Sigmoid colon (tissue), 4 donors: ENCODE results near the gene ZNF417.
"Not testable (repeated sequence)": the region's sequence is repeated elsewhere in the genome, so short reads cannot be mapped to it uniquely, and the experiment has no call there.

Experiments used
- EP300 ChIP-seq, 4 donors: sonication (generic); formaldehyde crosslinking; IDR thresholded peaks; one replicate each; pipeline ENCODE4 v1.6.1; 2017; ENCODE audit warnings: antibody characterized with exemption in 4 of 4
- POLR2AphosphoS5 ChIP-seq, 4 donors: sonication (generic); formaldehyde crosslinking; IDR thresholded peaks; one replicate each; pipeline ENCODE4 v1.6.1; 2017; ENCODE audit warnings: antibody characterized with exemption in 4 of 4
- TF ChIP-seq, protein P1 (sequence below), 4 experiments: fragments of 450-650 bp in 3 of 4; fragments of 200-600 bp in 1 of 4; IDR thresholded peaks; one replicate each; pipeline ENCODE4 v1.5.1; 2016 to 2019; ENCODE audit warnings: antibody characterized with exemption in 4 of 4, mild to moderate bottlenecking in 3 of 4, moderate library complexity in 2 of 4

DNA sequence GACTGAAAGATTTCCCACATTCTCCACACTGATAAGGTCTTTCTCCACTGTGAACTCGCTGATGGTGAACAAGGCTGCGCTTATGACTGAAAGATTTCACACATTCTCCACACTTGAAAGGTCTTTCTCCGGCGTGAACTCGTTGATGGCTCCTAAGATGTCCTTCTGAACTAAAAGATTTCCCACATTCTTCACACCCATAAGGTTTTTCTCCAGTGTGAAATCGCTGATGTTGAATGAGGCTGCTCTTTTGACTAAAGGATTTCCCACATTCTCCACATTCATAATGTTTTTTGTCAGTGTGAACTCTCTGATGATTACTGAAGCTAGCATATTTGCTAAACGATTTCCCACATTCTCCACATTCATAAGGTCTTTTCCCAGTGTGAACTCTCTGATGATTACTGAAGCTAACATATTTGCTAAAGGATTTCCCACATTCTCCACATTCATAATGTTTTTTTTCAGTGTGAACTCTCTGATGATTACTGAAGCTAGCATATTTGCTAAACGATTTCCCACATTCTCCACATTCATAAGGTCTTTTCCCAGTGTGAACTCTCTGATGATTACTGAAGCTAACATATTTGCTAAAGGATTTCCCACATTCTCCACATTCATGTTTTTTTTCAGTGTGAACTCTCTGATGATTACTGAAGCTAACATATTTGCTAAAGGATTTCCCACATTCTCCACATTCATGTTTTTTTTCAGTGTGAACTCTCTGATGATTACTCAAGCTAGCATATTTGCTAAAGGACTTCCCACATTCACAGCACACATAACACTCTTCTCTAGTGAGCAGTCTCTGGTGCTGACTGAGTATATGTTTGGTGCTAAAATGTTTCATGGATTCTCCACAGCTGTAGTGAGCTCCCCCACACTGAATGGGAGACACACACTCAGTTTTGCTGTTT, 42.3 kb downstream of the ZNF417 start:
- TF ChIP-seq, protein P1, sequence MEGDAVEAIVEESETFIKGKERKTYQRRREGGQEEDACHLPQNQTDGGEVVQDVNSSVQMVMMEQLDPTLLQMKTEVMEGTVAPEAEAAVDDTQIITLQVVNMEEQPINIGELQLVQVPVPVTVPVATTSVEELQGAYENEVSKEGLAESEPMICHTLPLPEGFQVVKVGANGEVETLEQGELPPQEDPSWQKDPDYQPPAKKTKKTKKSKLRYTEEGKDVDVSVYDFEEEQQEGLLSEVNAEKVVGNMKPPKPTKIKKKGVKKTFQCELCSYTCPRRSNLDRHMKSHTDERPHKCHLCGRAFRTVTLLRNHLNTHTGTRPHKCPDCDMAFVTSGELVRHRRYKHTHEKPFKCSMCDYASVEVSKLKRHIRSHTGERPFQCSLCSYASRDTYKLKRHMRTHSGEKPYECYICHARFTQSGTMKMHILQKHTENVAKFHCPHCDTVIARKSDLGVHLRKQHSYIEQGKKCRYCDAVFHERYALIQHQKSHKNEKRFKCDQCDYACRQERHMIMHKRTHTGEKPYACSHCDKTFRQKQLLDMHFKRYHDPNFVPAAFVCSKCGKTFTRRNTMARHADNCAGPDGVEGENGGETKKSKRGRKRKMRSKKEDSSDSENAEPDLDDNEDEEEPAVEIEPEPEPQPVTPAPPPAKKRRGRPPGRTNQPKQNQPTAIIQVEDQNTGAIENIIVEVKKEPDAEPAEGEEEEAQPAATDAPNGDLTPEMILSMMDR (IDR thresholded peaks at IDR 0.05) = not testable (repeated sequence)
- TF ChIP-seq POLR2AphosphoS5, EP300 (IDR thresholded peaks at IDR 0.05): not testable (repeated sequence)
